Liver (tissue), 9 donors: ENCODE measurements around the gene GNPDA2. TPM values are rescaled to one million over a fixed set of nuclear protein-coding genes. Genes with fewer than 3 reads are reported as not detected.

Experiments
- DNase-seq: peaks from one replicate; pipeline ENCODE4 v3.0.0-alpha.2; 2017; ENCODE audit warnings: low spot score
- H3K27ac ChIP-seq, 2 donors: one replicate each; pipeline ENCODE4 v1.7.0; 2013; ENCODE audit warnings: inconsistent platforms in 2 of 2, low read length in 2 of 2, control low read depth in 1 of 2, low read depth in 1 of 2, mild to moderate bottlenecking in 1 of 2
- H3K27me3 ChIP-seq, 4 donors: one replicate each; pipeline versions ENCODE4 v1.6.1 to v1.7.0; 2013; ENCODE audit warnings: low read length in 3 of 4, inconsistent platforms in 1 of 4, mild to moderate bottlenecking in 1 of 4, moderate library complexity in 1 of 4; ENCODE audit not compliant: control insufficient read depth in 4 of 4, insufficient read depth in 4 of 4
- H3K36me3 ChIP-seq, 4 donors: one replicate each; pipeline versions ENCODE4 v1.6.1 to v1.7.0; 2013; ENCODE audit warnings: low read length in 3 of 4, mild to moderate bottlenecking in 3 of 4, low read depth in 1 of 4, moderate library complexity in 1 of 4; ENCODE audit not compliant: control insufficient read depth in 4 of 4, insufficient read depth in 3 of 4
- H3K4me1 ChIP-seq, 4 donors: one replicate each; pipeline versions ENCODE4 v1.6.1 to v1.7.0; 2013; ENCODE audit warnings: low read length in 3 of 4, mild to moderate bottlenecking in 3 of 4, moderate library complexity in 1 of 4; ENCODE audit not compliant: control insufficient read depth in 4 of 4, insufficient read depth in 4 of 4
- H3K4me3 ChIP-seq, 3 donors: one replicate each; pipeline versions ENCODE4 v1.6.1 to v1.7.0; 2013; ENCODE audit warnings: low read length in 3 of 3, control low read depth in 1 of 3, low read depth in 1 of 3, mild to moderate bottlenecking in 1 of 3
- H3K9ac ChIP-seq, 2 donors: one replicate each; pipeline ENCODE4 v1.7.0; 2013; ENCODE audit warnings: low read length in 2 of 2, mild to moderate bottlenecking in 2 of 2, moderate library complexity in 2 of 2, control low read depth in 1 of 2, low read depth in 1 of 2
- H3K9me3 ChIP-seq, 4 donors: one replicate each; pipeline versions ENCODE4 v1.6.1 to v1.7.0; 2013; ENCODE audit warnings: low read length in 3 of 4; ENCODE audit not compliant: control insufficient read depth in 4 of 4
- CTCF ChIP-seq: fragments of 150-350 bp; IDR thresholded peaks from 2 replicates; pipeline ENCODE4 v1.5.1; 2017; ENCODE audit warnings: improper control_type of control experiment, low read depth, low read length; ENCODE audit not compliant: missing input control
- EGR1 ChIP-seq, 2 donors: IDR thresholded peaks; 2 replicates each; pipeline ENCODE4 v1.6.1; 2016 to 2018; ENCODE audit warnings: antibody characterized with exemption in 2 of 2, low read depth in 2 of 2
- FOXA1 ChIP-seq: IDR thresholded peaks from 2 replicates; pipeline ENCODE4 v1.6.1; 2016; ENCODE audit warnings: antibody characterized with exemption
- FOXA2 ChIP-seq: IDR thresholded peaks from 2 replicates; pipeline ENCODE4 v1.6.1; 2016; ENCODE audit warnings: antibody characterized with exemption
- HNF4A ChIP-seq, 2 donors: conservative IDR thresholded peaks; 2 replicates each; pipeline ENCODE4 v1.6.1; 2016; ENCODE audit warnings: antibody characterized with exemption in 2 of 2, mild to moderate bottlenecking in 2 of 2
- HNF4G ChIP-seq: IDR thresholded peaks from 2 replicates; pipeline ENCODE4 v1.6.1; 2016; ENCODE audit warnings: antibody characterized with exemption
- NR2F2 ChIP-seq: IDR thresholded peaks from 2 replicates; pipeline ENCODE4 v1.6.1; 2016; ENCODE audit warnings: antibody characterized with exemption
- RAD21 ChIP-seq, 2 donors: IDR thresholded peaks; 2 replicates each; pipeline ENCODE4 v1.6.1; 2016; ENCODE audit warnings: antibody characterized with exemption in 2 of 2, mild to moderate bottlenecking in 2 of 2
- SP1 ChIP-seq: IDR thresholded peaks from 2 replicates; pipeline ENCODE4 v1.6.1; 2018; ENCODE audit warnings: antibody characterized with exemption, mild to moderate bottlenecking
- TAF1 ChIP-seq: conservative IDR thresholded peaks from 2 replicates; pipeline ENCODE4 v1.6.1; 2016; ENCODE audit warnings: antibody characterized with exemption, mild to moderate bottlenecking
- YY1 ChIP-seq: IDR thresholded peaks from 2 replicates; pipeline ENCODE4 v1.6.1; 2016; ENCODE audit warnings: antibody characterized with exemption, mild to moderate bottlenecking
- ZBTB33 ChIP-seq: IDR thresholded peaks from 2 replicates; pipeline ENCODE4 v1.6.1; 2016; ENCODE audit warnings: antibody characterized with exemption
- WGBS: extraction: QIAGEN DNeasy Blood & Tissue Kit; methylation state at CpG from one replicate; pipeline ENCODE4 v1.1.7; 2013; 5-methylcytosine and 5-hydroxymethylcytosine counted together
- polyA plus RNA-seq, 2 donors: library from polyadenylated mRNA; stranded (reverse) in 1 of 2; unstranded in 1 of 2; fragments of 200-250 nt in 1 of 2; fragments of >200 nt in 1 of 2; fragmentation: Nextera tagmentation in 1 of 2; extraction: Ambion mirVana in 1 of 2; gene quantifications; one replicate each; pipeline versions ENCODE4 v1.2.1 to v1.2.3, GENCODE V29; 2013 to 2015
- total RNA-seq, 2 donors: library from RNA; depleted of rRNA; stranded (reverse); fragments of >200 nt; gene quantifications; one replicate each; pipeline ENCODE4 v1.2.3, GENCODE V29; 2014
- TF ChIP-seq, protein P1 (sequence below): IDR thresholded peaks from 2 replicates; pipeline ENCODE4 v1.6.1; 2016; ENCODE audit warnings: antibody characterized with exemption
- TF ChIP-seq, protein P2 (sequence below): IDR thresholded peaks from 2 replicates; pipeline ENCODE4 v1.6.1; 2016; ENCODE audit warnings: antibody characterized with exemption
- TF ChIP-seq, protein P3 (sequence below): IDR thresholded peaks from 2 replicates; pipeline ENCODE4 v1.6.1; 2016; ENCODE audit warnings: antibody characterized with exemption, mild to moderate bottlenecking
- donor health status: healthy.
- donor health status: healthy.
- donor health status: healthy.
- donor health status: healthy.
- donor health status: healthy.

GNPDA2 gene
- total and polyA plus RNA-seq, 4 donors = 1.5 to 5.3 (median 3.6) TPM

DNA sequence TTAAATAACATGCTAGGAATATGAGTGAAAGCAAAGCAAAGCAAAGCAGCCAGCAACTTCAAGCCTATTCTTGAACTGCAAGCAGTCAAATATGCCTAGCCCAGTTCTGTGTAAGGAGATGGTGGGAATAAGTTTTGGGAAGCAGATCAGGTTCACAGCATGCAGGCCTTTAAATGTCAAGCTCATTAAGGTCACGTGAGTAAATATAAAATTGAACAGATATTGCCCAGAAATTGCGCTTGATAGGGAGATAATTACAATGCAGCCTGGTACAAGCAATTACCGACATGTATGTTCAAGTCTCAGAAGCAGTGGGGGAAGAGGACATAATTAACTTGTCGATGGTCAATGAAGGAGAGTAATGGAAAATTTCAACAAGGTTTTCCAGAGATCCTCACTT lies 6.0 kb downstream of the GNPDA2 start (continued):
- TF ChIP-seq ZBTB33 (no peak), EGR1 (IDR thresholded peaks at IDR 0.05; ENCODE audit: low read depth in 2 of 2) (no peak), FOXA1 (no peak), YY1 (no peak)
- TF ChIP-seq, protein P1, sequence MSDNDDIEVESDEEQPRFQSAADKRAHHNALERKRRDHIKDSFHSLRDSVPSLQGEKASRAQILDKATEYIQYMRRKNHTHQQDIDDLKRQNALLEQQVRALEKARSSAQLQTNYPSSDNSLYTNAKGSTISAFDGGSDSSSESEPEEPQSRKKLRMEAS = no peak

- Histone ChIP-seq H3K9me3 (no peaks in the 10 kb centered on the region), H3K9ac (no peak overlapping the region), H3K27ac (no peak overlapping the region), H3K4me1 (no peaks in the 10 kb centered on the region), H3K4me3 (no peak overlapping the region), H3K36me3 (no peaks in the 10 kb centered on the region), H3K27me3 (no peaks in the 10 kb centered on the region)
- no peak for DNase-seq
- TF ChIP-seq SP1 = no peak
- no peak for TF ChIP-seq NR2F2
- TF ChIP-seq ZBTB33 = no peak
- no peak for TF ChIP-seq EGR1 (IDR thresholded peaks at IDR 0.05; ENCODE audit: low read depth in 2 of 2)
- TF ChIP-seq, protein P2, sequence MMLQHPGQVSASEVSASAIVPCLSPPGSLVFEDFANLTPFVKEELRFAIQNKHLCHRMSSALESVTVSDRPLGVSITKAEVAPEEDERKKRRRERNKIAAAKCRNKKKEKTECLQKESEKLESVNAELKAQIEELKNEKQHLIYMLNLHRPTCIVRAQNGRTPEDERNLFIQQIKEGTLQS = no peak
- TF ChIP-seq, protein P3, sequence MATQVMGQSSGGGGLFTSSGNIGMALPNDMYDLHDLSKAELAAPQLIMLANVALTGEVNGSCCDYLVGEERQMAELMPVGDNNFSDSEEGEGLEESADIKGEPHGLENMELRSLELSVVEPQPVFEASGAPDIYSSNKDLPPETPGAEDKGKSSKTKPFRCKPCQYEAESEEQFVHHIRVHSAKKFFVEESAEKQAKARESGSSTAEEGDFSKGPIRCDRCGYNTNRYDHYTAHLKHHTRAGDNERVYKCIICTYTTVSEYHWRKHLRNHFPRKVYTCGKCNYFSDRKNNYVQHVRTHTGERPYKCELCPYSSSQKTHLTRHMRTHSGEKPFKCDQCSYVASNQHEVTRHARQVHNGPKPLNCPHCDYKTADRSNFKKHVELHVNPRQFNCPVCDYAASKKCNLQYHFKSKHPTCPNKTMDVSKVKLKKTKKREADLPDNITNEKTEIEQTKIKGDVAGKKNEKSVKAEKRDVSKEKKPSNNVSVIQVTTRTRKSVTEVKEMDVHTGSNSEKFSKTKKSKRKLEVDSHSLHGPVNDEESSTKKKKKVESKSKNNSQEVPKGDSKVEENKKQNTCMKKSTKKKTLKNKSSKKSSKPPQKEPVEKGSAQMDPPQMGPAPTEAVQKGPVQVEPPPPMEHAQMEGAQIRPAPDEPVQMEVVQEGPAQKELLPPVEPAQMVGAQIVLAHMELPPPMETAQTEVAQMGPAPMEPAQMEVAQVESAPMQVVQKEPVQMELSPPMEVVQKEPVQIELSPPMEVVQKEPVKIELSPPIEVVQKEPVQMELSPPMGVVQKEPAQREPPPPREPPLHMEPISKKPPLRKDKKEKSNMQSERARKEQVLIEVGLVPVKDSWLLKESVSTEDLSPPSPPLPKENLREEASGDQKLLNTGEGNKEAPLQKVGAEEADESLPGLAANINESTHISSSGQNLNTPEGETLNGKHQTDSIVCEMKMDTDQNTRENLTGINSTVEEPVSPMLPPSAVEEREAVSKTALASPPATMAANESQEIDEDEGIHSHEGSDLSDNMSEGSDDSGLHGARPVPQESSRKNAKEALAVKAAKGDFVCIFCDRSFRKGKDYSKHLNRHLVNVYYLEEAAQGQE = no peak
- WGBS = 85% methylated on average over 5 of the region's 5 CpGs
Observed at GRCh38 chr4:44716597-44716996, 9.8 kb downstream of the GNPDA2 start.

DNA sequence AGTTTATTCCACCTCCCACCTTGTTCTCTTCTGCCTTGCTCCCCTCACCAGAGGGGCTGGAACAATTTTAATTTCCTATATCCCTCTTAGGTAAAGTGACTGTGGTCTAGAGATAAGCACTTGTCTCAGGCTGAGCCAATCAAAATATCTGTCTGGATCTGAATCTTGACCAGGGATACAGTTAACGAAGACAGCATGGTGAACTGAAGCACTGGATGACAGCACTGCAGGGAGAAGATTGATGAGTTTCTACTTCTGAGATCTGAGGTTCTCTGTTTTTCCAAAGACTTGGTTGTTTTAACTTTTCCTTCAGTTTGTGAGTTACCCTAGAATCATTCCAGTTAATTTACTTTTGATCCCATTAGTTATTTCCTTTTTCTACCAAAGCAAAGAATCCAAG lies 13.2 kb downstream of the GNPDA2 start:
- Histone ChIP-seq H3K4me1 (no peaks in the 10 kb centered on the region), H3K27ac (no peak overlapping the region), H3K27me3 (no peaks in the 10 kb centered on the region), H3K9ac (no peak overlapping the region), H3K4me3 (no peak overlapping the region), H3K36me3 (no peaks in the 10 kb centered on the region), H3K9me3 (no peaks in the 10 kb centered on the region)
- TF ChIP-seq YY1 (no peak), HNF4G (no peak), RAD21 (IDR thresholded peaks at IDR 0.05) (no peak), CTCF (no peak), TAF1 (no peak), FOXA2 (no peak), FOXA1 (no peak), SP1 (no peak), HNF4A (conservative IDR thresholded peaks at IDR 0.05) (no peak)
- TF ChIP-seq, protein P2 = no peak
- WGBS = 95% methylated on average over 1 of the region's 1 CpG
- DNase-seq = no peak
